HEK293 (cell line): ENCODE measurements around the gene DDAH1.

Experiments used
- CTCF ChIA-PET: fragments of 350-600 bp; formaldehyde crosslinking; extraction: SDS; loops from one replicate; lab custom pipeline; 2021; ENCODE audit warnings: antibody characterized with exemption; lab: Yijun Ruan, JAX
- POLR2A ChIA-PET: fragments of 300-600 bp; formaldehyde crosslinking; extraction: SDS; loops from one replicate; lab custom pipeline; 2020; ENCODE audit warnings: antibody characterized with exemption, inconsistent platforms; lab: Yijun Ruan, JAX
- H3K27ac ChIP-seq: fragments of 200-500 bp; sonication (Bioruptor generic); 2 replicates; pipeline ENCODE4 v1.5.1; 2014; ENCODE audit warnings: low read depth, low read length, control low read depth, inconsistent platforms; ENCODE audit errors: extremely low read depth
- H3K36me3 ChIP-seq, 2 experiments: fragments of 200-500 bp in 1 of 2; sonication (Bioruptor generic) in 1 of 2; 1 replicate in 1 of 2; 2 replicates in 1 of 2; pipeline ENCODE4 v1.5.1; 2014 to 2017; ENCODE audit warnings: inconsistent platforms in 2 of 2, low read length in 2 of 2; ENCODE audit not compliant: control insufficient read depth in 2 of 2, insufficient read depth in 1 of 2
- H3K4me1 ChIP-seq: fragments of 200-500 bp; sonication (Bioruptor generic); 2 replicates; pipeline ENCODE4 v1.5.1; 2014; ENCODE audit warnings: mild to moderate bottlenecking, low read length, inconsistent platforms; ENCODE audit not compliant: control insufficient read depth, insufficient read depth
- H3K4me3 ChIP-seq: 2 replicates; pipeline ENCODE4 v1.5.1; 2011; ENCODE audit warnings: low read depth, mild to moderate bottlenecking, control low read depth, low read length, moderate library complexity
- H3K9me3 ChIP-seq: fragments of 200-500 bp; sonication (Bioruptor generic); 2 replicates; pipeline ENCODE4 v1.5.1; 2014; ENCODE audit warnings: low read depth, low read length, inconsistent platforms; ENCODE audit not compliant: control insufficient read depth, insufficient read depth
- FEZF1 ChIP-seq: fragments of 450-650 bp; formaldehyde crosslinking; IDR thresholded peaks from 2 replicates; pipeline ENCODE4 v1.5.1; 2016; ENCODE audit warnings: missing biosample characterization, missing genetic modification characterization
- GLIS2 ChIP-seq: fragments of 450-650 bp; formaldehyde crosslinking; IDR thresholded peaks from 2 replicates; pipeline ENCODE4 v1.5.1; 2016; ENCODE audit warnings: missing biosample characterization, missing genetic modification characterization
- PRDM1 ChIP-seq: fragments of 450-650 bp; formaldehyde crosslinking; IDR thresholded peaks from 2 replicates; pipeline ENCODE4; 2016; ENCODE audit warnings: missing biosample characterization, missing genetic modification characterization
- PRDM6 ChIP-seq: fragments of 450-650 bp; formaldehyde crosslinking; IDR thresholded peaks from 2 replicates; pipeline ENCODE4 v1.5.1; 2017; ENCODE audit warnings: missing biosample characterization, missing genetic modification characterization
- TCF7L2 ChIP-seq: IDR thresholded peaks from 2 replicates; pipeline ENCODE4 v1.6.1; 2011; ENCODE audit warnings: low read depth, mild to moderate bottlenecking, inconsistent platforms, low read length, moderate library complexity, borderline replicate concordance
- ZNF335 ChIP-seq: fragments of 450-650 bp; formaldehyde crosslinking; conservative IDR thresholded peaks from 2 replicates; pipeline ENCODE4 v1.5.1; 2016; ENCODE audit warnings: missing biosample characterization, missing genetic modification characterization
- ZNF37A ChIP-seq: fragments of 450-650 bp; IDR thresholded peaks from 2 replicates; pipeline ENCODE4 v1.5.1; 2018; ENCODE audit warnings: missing biosample characterization, missing genetic modification characterization
- ZNF398 ChIP-seq: fragments of 450-650 bp; formaldehyde crosslinking; IDR thresholded peaks from 2 replicates; pipeline ENCODE4 v1.5.1; 2017; ENCODE audit warnings: missing biosample characterization, missing genetic modification characterization
- ZNF510 ChIP-seq: fragments of 450-650 bp; formaldehyde crosslinking; IDR thresholded peaks from 2 replicates; pipeline ENCODE4 v1.5.1; 2018; ENCODE audit warnings: mild to moderate bottlenecking, missing genetic modification characterization, missing biosample characterization; ENCODE audit not compliant: insufficient replicate concordance
- ZNF530 ChIP-seq: fragments of 450-650 bp; formaldehyde crosslinking; IDR thresholded peaks from 2 replicates; pipeline ENCODE4 v1.5.1; 2016; ENCODE audit warnings: low read depth, missing biosample characterization, missing genetic modification characterization
- ZNF585B ChIP-seq: fragments of 450-650 bp; formaldehyde crosslinking; IDR thresholded peaks from 2 replicates; pipeline ENCODE4 v1.5.1; 2016; ENCODE audit warnings: missing biosample characterization, missing genetic modification characterization
- ZNF660 ChIP-seq: fragments of 450-650 bp; IDR thresholded peaks from 2 replicates; pipeline ENCODE4 v1.5.1; 2018; ENCODE audit warnings: missing biosample characterization, mild to moderate bottlenecking, missing genetic modification characterization
- ZNF792 ChIP-seq: fragments of 450-650 bp; formaldehyde crosslinking; IDR thresholded peaks from 2 replicates; pipeline ENCODE4 v1.5.1; 2016; ENCODE audit warnings: missing biosample characterization, missing genetic modification characterization
- ZSCAN23 ChIP-seq: fragments of 450-650 bp; formaldehyde crosslinking; IDR thresholded peaks from 2 replicates; pipeline ENCODE4 v1.5.1; 2016; ENCODE audit warnings: missing biosample characterization, missing genetic modification characterization

Gene DDAH1

GRCh38 chr1:85463731-85464496, 1.0 kb downstream of the DDAH1 start (continued):
- peak; percentile 66; the same call in 1 of the 2 replicates for TF ChIP-seq GLIS2 (tag by site-specific recombination)

GRCh38 chr1:85462931-85463649, 1.9 kb downstream of the DDAH1 start:
- Histone ChIP-seq H3K4me1 (peaks cover 6% of the 10 kb centered on the region; the same call in 1 of the 2 replicates), H3K9me3 (no peaks in the 10 kb centered on the region), H3K27ac (no peak overlapping the region), H3K36me3 (no peaks in the 10 kb centered on the region), H3K4me3 (peak overlapping the region; percentile 92; the same call in 1 of the 2 replicates)
- CTCF ChIA-PET = interaction anchor here (0.7 to 1.8 kb wide), 10 partner anchors 9 to 326 kb away, joined by 3 to 7 read pairs (median 4); no protein-coding TSS in a partner anchor
- no peak for TF ChIP-seq PRDM1 (tag by site-specific recombination)
- TF ChIP-seq ZNF660 (tag by site-specific recombination) = no peak
- no peak for TF ChIP-seq ZNF398
- 0 out of 2 replicates have a peak, but pooled peaks have one; percentile 27 for TF ChIP-seq TCF7L2
- no peak for TF ChIP-seq ZSCAN23
- TF ChIP-seq FEZF1 (tag by site-specific recombination) = peak; percentile 26; the same call in 1 of the 2 replicates
- POLR2A ChIA-PET = interaction anchor here (0.8 to 4.2 kb wide), 3 partner anchors 10 to 122 kb away, joined by 4 to 40 read pairs (median 15); partner anchors contain the start of gene CCN1

GRCh38 chr1:85461216-85461918, 3.6 kb downstream of the DDAH1 start:
- peaks cover 6% of the 10 kb centered on the region; the same call in 1 of the 2 replicates for H3K4me1 ChIP-seq
- TF ChIP-seq ZNF530 (tag by site-specific recombination) = no peak
- peak; percentile 52 for TF ChIP-seq PRDM6 (tag by site-specific recombination)
- TF ChIP-seq ZNF335 (tag by site-specific recombination) = peak; percentile 36; the same call in 1 of the 2 replicates
- no peak for TF ChIP-seq ZNF37A (tag by site-specific recombination)
- peak; percentile 75 for TF ChIP-seq ZNF585B (tag by site-specific recombination)
- 0 out of 2 replicates have a peak, but pooled peaks have one; percentile 58 for TF ChIP-seq ZNF792
- TF ChIP-seq ZNF510 = no peak
- no peaks in the 10 kb centered on the region for H3K9me3 ChIP-seq
- no peak overlapping the region for H3K4me3 ChIP-seq
- no peaks in the 10 kb centered on the region for H3K36me3 ChIP-seq
- CTCF ChIA-PET = interaction anchor here (1.2 kb wide), 1 partner anchor 22 kb away, joined by 3 read pairs; no protein-coding TSS in a partner anchor
- H3K27ac ChIP-seq = no peak overlapping the region
- POLR2A ChIA-PET = no interaction called here
